ENCODE measurements around the gene MRPL36.

- TF ChIP-seq, protein P1, sequence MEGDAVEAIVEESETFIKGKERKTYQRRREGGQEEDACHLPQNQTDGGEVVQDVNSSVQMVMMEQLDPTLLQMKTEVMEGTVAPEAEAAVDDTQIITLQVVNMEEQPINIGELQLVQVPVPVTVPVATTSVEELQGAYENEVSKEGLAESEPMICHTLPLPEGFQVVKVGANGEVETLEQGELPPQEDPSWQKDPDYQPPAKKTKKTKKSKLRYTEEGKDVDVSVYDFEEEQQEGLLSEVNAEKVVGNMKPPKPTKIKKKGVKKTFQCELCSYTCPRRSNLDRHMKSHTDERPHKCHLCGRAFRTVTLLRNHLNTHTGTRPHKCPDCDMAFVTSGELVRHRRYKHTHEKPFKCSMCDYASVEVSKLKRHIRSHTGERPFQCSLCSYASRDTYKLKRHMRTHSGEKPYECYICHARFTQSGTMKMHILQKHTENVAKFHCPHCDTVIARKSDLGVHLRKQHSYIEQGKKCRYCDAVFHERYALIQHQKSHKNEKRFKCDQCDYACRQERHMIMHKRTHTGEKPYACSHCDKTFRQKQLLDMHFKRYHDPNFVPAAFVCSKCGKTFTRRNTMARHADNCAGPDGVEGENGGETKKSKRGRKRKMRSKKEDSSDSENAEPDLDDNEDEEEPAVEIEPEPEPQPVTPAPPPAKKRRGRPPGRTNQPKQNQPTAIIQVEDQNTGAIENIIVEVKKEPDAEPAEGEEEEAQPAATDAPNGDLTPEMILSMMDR (IDR thresholded peaks at IDR 0.05): no peak
- TF ChIP-seq POLR2A (IDR thresholded peaks at IDR 0.05) (no peak), POLR2AphosphoS5 (IDR thresholded peaks at IDR 0.05) (no peak)
These were observed 45.0 kb downstream of the MRPL36 start for GRCh38 chr5:1754531-1755220.

Measured in gastroesophageal sphincter (tissue), 3 donors.